Mucosa of descending colon (tissue), 3 donors: ENCODE results near the gene DMTF1. TPM values are rescaled to one million over a fixed set of nuclear protein-coding genes. Genes with fewer than 3 reads are reported as not detected.

Experiments used
- ATAC-seq: fragments of 200-7000 bp; cut with Tn5 transposase; one replicate; pipeline ENCODE4 v1.9.1; 2020; ENCODE audit warnings: mild to moderate bottlenecking, moderate library complexity
- DNase-seq, 3 donors: peaks; one replicate each; pipeline ENCODE4 v3.0.0-alpha.2; 2020
- H3K36me3 ChIP-seq: fragments of 200-600 bp; one replicate; pipeline ENCODE4 v1.8.0; 2021; ENCODE audit warnings: low read depth, mild to moderate bottlenecking
- H3K4me1 ChIP-seq: fragments of 200-600 bp; one replicate; pipeline ENCODE4 v1.8.0; 2021; ENCODE audit warnings: low read depth, mild to moderate bottlenecking
- H3K4me3 ChIP-seq: fragments of 200-600 bp; one replicate; pipeline ENCODE4 v1.8.0; 2021; ENCODE audit warnings: mild to moderate bottlenecking
- H3K9me3 ChIP-seq: fragments of 200-600 bp; one replicate; pipeline ENCODE4 v1.8.0; 2021; ENCODE audit warnings: mild to moderate bottlenecking
- intact Hi-C, 2 donors: fragments of 100-400 bp; cut with DNase I in 1 of 2; cut with micrococcal nuclease in 1 of 2; formaldehyde crosslinking; loops; one replicate each; pipeline versions ENCODE4 v1.11.0 to v1.11.1; 2022; cut with DNase I, micrococcal nuclease
- total RNA-seq, 3 donors: library from RNA; stranded (reverse); fragmentation: NEBNext Ultra II Directional in 2 of 3; extraction: Animal tissue kit (Norgen Biotek cat#: 25700) in 2 of 3; gene quantifications; one replicate each; pipeline versions ENCODE4 v1.2.1 to v1.2.4, GENCODE V29; 2021 to 2023
- TF ChIP-seq, protein P1 (sequence below): fragments of 200-600 bp; IDR thresholded peaks from one replicate; pipeline ENCODE4 v1.8.0; 2022; ENCODE audit warnings: antibody characterized with exemption, mild to moderate bottlenecking
- donor health status: DM: no; HTN: no; CAD: no; lungs with moderate emphysema.
- donor health status: DM: no; HTN: no; CAD: no.
- donor health status: DM: no; HTN: yes; CAD: no.

The DMTF1 gene
- total RNA-seq, 3 donors from 2014 or later: 48.4 to 94.5 (median 91.9) TPM

DNA sequence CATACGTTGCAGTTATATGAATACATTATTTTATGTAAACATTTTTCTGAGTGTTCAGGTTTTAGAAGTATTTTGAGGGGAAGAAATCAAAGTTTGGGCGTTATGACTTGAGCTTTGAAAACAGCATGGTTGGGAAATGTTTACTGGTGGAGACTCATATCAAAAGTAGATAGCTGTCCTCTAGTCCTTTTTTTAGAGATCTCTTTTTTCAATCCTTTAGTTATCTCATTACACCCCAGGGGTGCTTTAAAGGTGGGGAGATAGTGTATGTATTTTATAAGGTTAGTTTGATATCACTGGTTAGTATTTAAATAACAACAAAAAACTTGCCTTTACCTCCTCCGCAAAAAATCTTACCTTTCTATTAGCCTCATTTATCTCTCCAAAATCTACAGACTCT, 2.3 kb downstream of the DMTF1 start:
- peaks cover 35% of the 10 kb centered on the region for H3K4me1 ChIP-seq
- no peak overlapping the region for H3K4me3 ChIP-seq
- TF ChIP-seq, protein P1, sequence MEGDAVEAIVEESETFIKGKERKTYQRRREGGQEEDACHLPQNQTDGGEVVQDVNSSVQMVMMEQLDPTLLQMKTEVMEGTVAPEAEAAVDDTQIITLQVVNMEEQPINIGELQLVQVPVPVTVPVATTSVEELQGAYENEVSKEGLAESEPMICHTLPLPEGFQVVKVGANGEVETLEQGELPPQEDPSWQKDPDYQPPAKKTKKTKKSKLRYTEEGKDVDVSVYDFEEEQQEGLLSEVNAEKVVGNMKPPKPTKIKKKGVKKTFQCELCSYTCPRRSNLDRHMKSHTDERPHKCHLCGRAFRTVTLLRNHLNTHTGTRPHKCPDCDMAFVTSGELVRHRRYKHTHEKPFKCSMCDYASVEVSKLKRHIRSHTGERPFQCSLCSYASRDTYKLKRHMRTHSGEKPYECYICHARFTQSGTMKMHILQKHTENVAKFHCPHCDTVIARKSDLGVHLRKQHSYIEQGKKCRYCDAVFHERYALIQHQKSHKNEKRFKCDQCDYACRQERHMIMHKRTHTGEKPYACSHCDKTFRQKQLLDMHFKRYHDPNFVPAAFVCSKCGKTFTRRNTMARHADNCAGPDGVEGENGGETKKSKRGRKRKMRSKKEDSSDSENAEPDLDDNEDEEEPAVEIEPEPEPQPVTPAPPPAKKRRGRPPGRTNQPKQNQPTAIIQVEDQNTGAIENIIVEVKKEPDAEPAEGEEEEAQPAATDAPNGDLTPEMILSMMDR: no peak
- ATAC-seq (no peak), DNase-seq (no peak)
- intact Hi-C loops: loop anchor here in 1 of 2 donors (10.0 kb wide), 1 partner anchor 60 kb away; the partner anchor contains the start of gene TMEM243
- H3K36me3 ChIP-seq: no peaks in the 10 kb centered on the region
- no peaks in the 10 kb centered on the region for H3K9me3 ChIP-seq

DNA sequence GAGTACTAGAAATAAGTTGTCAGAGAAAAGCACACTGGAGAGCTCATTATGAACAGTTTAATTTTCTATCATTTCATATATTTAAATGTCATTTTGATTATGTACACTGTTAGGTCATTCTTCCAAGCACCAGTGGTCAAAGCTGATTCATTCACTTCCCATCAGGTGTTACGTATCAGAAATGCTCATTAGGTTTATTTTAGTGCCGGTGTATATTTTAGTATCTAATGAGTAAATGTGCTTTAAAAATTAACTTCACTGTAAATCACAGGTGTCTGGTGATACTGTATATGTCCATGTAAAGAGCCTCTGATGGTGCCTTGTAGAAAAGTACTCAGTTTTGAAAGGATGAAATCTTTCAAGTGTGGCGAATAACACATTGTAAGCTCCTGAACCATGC, 3.5 kb downstream of the DMTF1 start:
- intact Hi-C loops: loop anchor here in 1 of 2 donors (10.0 kb wide), 1 partner anchor 59 kb away; the partner anchor contains the start of gene TMEM243
- no peaks in the 10 kb centered on the region for H3K36me3 ChIP-seq
- no peak overlapping the region for H3K4me3 ChIP-seq
- ATAC-seq: no peak
- DNase-seq: no peak
- H3K4me1 ChIP-seq: peaks cover 35% of the 10 kb centered on the region
- H3K9me3 ChIP-seq: no peaks in the 10 kb centered on the region
- TF ChIP-seq, protein P1: no peak

DNA sequence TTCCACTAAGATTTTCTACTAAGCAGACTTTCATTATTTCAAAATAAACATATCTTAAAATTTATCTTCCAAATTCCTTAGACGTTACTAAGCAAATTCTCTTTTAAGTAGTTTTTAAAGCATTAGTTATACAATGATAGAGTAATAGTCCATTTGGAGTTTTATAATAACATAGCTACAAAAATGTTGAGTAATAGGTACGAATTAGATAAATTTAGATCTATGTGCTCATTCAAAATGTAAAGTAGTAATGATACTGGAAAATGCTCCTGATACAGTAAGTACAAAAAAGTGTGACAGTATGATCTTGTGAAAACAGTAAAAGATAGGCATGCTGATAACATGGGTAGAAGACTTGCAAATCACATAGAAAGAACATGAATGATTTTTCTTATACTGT, 4.5 kb downstream of the DMTF1 start:
- ATAC-seq: no peak
- Histone ChIP-seq H3K4me1 (peaks cover 35% of the 10 kb centered on the region), H3K36me3 (no peaks in the 10 kb centered on the region), H3K4me3 (no peak overlapping the region), H3K9me3 (no peaks in the 10 kb centered on the region)
- TF ChIP-seq, protein P1: no peak
- DNase-seq: no peak
- intact Hi-C loops: loop anchor here in 1 of 2 donors (10.0 kb wide), 1 partner anchor 58 kb away; the partner anchor contains the start of gene TMEM243

DNA sequence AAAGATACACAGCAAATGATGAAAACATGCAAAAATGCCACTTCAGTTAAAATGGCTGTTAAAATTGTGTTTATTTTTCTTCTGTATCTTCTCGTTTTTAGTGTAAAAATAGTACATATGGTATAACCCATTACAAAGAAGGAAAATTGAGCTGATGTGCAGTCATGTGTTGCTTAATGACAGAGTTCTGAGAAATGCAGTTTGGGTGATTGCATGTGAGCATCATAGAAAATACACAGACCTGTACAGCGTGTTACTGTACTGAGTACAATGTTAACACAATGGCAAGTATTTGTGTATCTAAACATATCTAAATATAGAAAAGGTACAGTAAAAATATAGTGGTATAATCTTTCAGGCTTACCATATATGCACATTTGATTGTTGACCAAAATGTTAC, 7.3 kb downstream of the DMTF1 start:
- intact Hi-C loops: loop anchor here in 1 of 2 donors (10.0 kb wide), 1 partner anchor 55 kb away; the partner anchor contains the start of gene TMEM243
- no peak overlapping the region for H3K4me3 ChIP-seq
- H3K36me3 ChIP-seq: no peaks in the 10 kb centered on the region
- no peaks in the 10 kb centered on the region for H3K9me3 ChIP-seq
- TF ChIP-seq, protein P1: no peak
- peaks cover 25% of the 10 kb centered on the region for H3K4me1 ChIP-seq
- ATAC-seq (no peak), DNase-seq (no peak)

DNA sequence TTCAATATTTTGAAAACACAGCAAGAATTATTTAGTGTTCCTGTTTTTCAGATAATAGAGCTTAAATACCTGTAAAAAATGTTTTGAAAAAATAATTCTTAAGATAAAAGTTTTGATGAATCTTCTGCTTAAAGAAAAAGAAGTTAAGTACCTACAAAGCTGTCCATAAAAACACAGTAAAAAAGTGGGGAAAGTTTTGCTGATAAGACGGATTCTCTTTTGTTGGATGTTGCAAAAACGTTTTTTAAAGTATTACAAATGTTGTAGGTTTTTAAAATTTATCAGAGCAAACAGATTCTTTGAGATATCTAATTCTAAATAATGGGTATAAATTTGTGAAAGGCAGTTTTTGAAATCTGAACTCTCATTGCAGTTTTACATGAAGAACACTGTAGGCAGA, 12.2 kb downstream of the DMTF1 start:
- no peak overlapping the region for H3K4me3 ChIP-seq
- H3K36me3 ChIP-seq: no peaks in the 10 kb centered on the region
- DNase-seq (no peak), ATAC-seq (no peak)
- no peaks in the 10 kb centered on the region for H3K9me3 ChIP-seq
- H3K4me1 ChIP-seq: no peaks in the 10 kb centered on the region
- intact Hi-C loops: no loop called here
- TF ChIP-seq, protein P1: no peak

DNA sequence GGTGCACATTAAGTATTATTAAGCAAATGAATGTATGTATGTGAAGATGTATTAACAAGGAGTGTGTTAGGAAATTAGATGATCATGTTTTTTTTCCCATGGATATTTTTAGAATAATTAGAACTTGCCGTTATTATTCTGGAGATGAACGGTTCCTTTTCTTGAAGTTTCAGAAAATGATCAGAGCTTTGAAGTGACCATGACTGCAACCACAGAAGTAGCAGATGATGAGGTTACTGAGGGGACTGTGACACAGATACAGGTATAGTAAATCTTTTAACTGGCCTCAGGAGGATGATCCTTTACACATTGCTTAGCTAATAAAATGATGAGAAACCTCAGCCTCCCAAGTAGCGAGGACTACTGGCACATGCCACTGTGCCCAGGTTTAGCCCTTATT, 18.6 kb downstream of the DMTF1 start:
- Histone ChIP-seq H3K4me1 (no peaks in the 10 kb centered on the region), H3K4me3 (no peak overlapping the region), H3K9me3 (no peaks in the 10 kb centered on the region), H3K36me3 (peaks cover 14% of the 10 kb centered on the region)
- DNase-seq (no peak), ATAC-seq (no peak)
- intact Hi-C loops: no loop called here
- TF ChIP-seq, protein P1: no peak
